UCSD-AML1 (cell line): ENCODE data around the gene OR6C74.

Source experiments
- DNase-seq: peaks from one replicate; lab custom pipeline; 2025; ENCODE audit not compliant: unreplicated experiment; lab: John Stamatoyannopoulos, UW

OR6C74 gene

DNA sequence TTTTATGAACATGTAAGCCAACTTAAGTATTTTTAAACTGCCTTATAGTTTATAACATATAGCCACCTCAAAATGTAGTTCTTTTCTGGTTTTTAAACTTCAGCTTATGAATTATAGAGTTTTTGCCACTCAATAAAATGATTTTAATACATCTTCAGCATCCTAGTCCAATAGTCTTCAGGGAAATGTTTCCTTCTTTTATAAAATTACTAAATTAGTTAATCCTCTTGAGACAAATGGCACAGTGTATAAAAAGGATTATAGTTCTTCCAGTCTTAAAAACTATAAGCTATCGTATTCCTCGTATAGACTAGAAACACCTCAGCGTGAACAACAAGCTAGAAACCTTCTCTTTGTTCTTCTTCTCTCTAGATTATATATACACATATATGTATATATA, at the start of gene OR6C74:
Gene OR6C74 (plus strand): TSS at position 301 of the 400 bp plus-strand sequence. CDS start 2,679 bp downstream, outside the sequence.
- no peak for DNase-seq

DNA sequence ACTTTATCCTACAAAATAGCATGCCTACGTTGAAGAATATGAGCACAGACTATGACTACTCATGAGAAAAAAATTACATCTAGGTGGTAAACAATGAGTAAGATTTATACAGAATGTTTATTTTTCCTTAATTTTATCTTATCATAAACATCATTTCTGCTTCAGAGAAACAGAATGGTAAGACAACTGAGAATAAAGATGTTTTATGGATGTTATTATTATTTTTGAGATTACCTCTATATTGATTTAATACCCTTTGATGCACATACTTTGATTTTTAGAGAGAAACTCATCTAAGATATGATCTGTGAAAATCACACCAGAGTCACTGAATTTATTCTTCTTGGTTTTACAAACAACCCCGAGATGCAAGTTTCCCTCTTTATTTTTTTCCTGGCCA, 23.7 kb upstream of the OR6C74 start, which contains the start of gene OR10A7:
Gene OR10A7 (plus strand): TSS at position 301 of the 400 bp plus-strand sequence. CDS start 0 bp downstream, at position 301.
- DNase-seq: no peak

- no peak for DNase-seq
Measured at GRCh38 chr12:55226523-55226922, 17.9 kb upstream of the OR6C74 start.

GRCh38 chr12:55227643-55228042, 16.8 kb upstream of the OR6C74 start:
- no peak for DNase-seq

GRCh38 chr12:55246159-55246558, 1.8 kb downstream of the OR6C74 start:
- DNase-seq: no peak

GRCh38 chr12:55250944-55251343, 6.5 kb downstream of the OR6C74 start:
- DNase-seq: no peak

DNA sequence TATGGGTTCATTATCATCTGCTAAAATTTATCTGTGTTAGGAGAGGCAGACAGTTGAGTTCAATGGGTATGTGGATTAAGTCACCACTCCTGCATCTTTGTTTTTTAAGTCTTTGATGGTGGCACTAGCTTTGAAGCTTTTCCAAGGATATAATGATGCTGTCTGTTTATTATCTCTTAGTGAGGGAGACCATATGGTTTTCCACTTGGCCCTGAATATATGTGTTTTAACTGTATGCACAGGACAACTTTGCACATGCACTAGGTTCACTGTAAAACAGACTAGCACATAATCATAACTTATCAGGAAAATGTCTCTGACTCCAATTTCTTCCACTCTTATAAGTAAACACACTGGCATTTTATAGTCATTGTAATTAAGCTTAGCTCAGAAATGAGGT, 8.9 kb downstream of the OR6C74 start:
- no peak for DNase-seq

GRCh38 chr12:55256831-55257230, 12.4 kb downstream of the OR6C74 start:
- no peak for DNase-seq

DNA sequence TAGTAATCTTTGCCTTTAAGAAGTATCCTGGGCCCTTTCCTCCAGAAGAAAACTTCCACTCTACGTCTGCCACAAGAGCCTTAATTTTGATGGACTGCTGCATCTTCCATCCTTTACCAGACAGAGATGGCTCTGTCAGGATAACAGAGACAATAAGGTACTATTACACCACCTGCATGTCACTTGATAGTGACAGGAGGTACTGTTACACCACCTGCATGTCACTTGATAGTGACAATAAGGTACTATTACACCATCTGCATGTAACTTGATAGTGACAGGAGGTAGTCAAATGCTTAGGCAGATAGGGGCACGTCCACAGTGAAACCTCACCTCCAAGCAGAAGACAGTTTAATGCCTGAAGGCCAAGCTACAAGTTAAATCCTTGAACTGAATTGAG, 13.9 kb downstream of the OR6C74 start:
- DNase-seq: no peak

- no peak for DNase-seq
Measured at GRCh38 chr12:55280991-55281390, 36.6 kb downstream of the OR6C74 start.

GRCh38 chr12:55289999-55290398, 45.6 kb downstream of the OR6C74 start:
- DNase-seq: no peak
